Fibroblast of skin of abdomen (primary cell): ENCODE data around the gene PRH2.
A peak's percentile ranks its signal among the peaks of the same experiment; 100 is the strongest.

Source experiments
- DNase-seq: peaks from one replicate; pipeline ENCODE4 v3.0.0-alpha.2; 2013

Gene PRH2

GRCh38 chr12:10965476-10965875 is 36.4 kb downstream of the PRH2 start:
- DNase-seq = no peak

GRCh38 chr12:10966314-10966713 is 37.3 kb downstream of the PRH2 start:
- no peak for DNase-seq

- DNase-seq = peak; percentile 48
Observed at GRCh38 chr12:10967409-10967808, 38.4 kb downstream of the PRH2 start.

GRCh38 chr12:10968765-10969456 is 39.9 kb downstream of the PRH2 start:
- DNase-seq = peak; percentile 34

GRCh38 chr12:10974965-10975364 is 45.9 kb downstream of the PRH2 start:
- no peak for DNase-seq

GRCh38 chr12:10982244-10982643 is 53.2 kb downstream of the PRH2 start:
- no peak for DNase-seq
